ENCODE results near the gene NDRG3.
"Not testable (repeated sequence)": the region's sequence is repeated elsewhere in the genome, so short reads cannot be mapped to it uniquely, and the experiment has no call there.

The NDRG3 gene

GRCh38 chr20:36638876-36639400, 107.0 kb downstream of the NDRG3 start:
- H3K9me3 ChIP-seq (replicated peaks; ENCODE audit: low read length); H3K27me3 ChIP-seq (ENCODE audit: control insufficient read depth, insufficient read depth, low read length); H3K4me3 ChIP-seq (ENCODE audit: low read length); H3K4me1 ChIP-seq (ENCODE audit: control insufficient read depth, insufficient read depth, low read length); H3K4me2 ChIP-seq (ENCODE audit: low read length); H3K36me3 ChIP-seq (ENCODE audit: insufficient read depth, low read length); H3K9ac ChIP-seq (ENCODE audit: low read depth, low read length): not testable (repeated sequence)

- no peaks in the 10 kb centered on the region for H3K9me3 ChIP-seq (replicated peaks; ENCODE audit: low read length)
- H3K4me2 ChIP-seq (ENCODE audit: low read length), result no peak overlapping the region
- no peaks in the 10 kb centered on the region for H3K4me1 ChIP-seq (ENCODE audit: control insufficient read depth, insufficient read depth, low read length)
- H3K27me3 ChIP-seq (ENCODE audit: control insufficient read depth, insufficient read depth, low read length), result peaks cover 6% of the 10 kb centered on the region
- no peak overlapping the region for H3K9ac ChIP-seq (ENCODE audit: low read depth, low read length)
- H3K4me3 ChIP-seq (ENCODE audit: low read length), result no peak overlapping the region
- H3K36me3 ChIP-seq (ENCODE audit: insufficient read depth, low read length), result no peaks in the 10 kb centered on the region
Observed at GRCh38 chr20:36634342-36634741, 111.5 kb downstream of the NDRG3 start.

GRCh38 chr20:36633285-36633772, 112.6 kb downstream of the NDRG3 start:
- Histone ChIP-seq H3K9me3 (replicated peaks; ENCODE audit: low read length) (no peaks in the 10 kb centered on the region), H3K9ac (ENCODE audit: low read depth, low read length) (no peak overlapping the region), H3K4me1 (ENCODE audit: control insufficient read depth, insufficient read depth, low read length) (no peaks in the 10 kb centered on the region), H3K4me2 (ENCODE audit: low read length) (no peak overlapping the region), H3K27me3 (ENCODE audit: control insufficient read depth, insufficient read depth, low read length) (peaks cover 6% of the 10 kb centered on the region), H3K36me3 (ENCODE audit: insufficient read depth, low read length) (no peaks in the 10 kb centered on the region), H3K4me3 (ENCODE audit: low read length) (no peak overlapping the region)

- no peak overlapping the region for H3K4me2 ChIP-seq (ENCODE audit: low read length)
- H3K9me3 ChIP-seq (replicated peaks; ENCODE audit: low read length), result no peaks in the 10 kb centered on the region
- no peak overlapping the region for H3K9ac ChIP-seq (ENCODE audit: low read depth, low read length)
- H3K36me3 ChIP-seq (ENCODE audit: insufficient read depth, low read length), result no peaks in the 10 kb centered on the region
- no peak overlapping the region for H3K4me3 ChIP-seq (ENCODE audit: low read length)
- H3K4me1 ChIP-seq (ENCODE audit: control insufficient read depth, insufficient read depth, low read length), result no peaks in the 10 kb centered on the region
- peaks cover 6% of the 10 kb centered on the region for H3K27me3 ChIP-seq (ENCODE audit: control insufficient read depth, insufficient read depth, low read length)
Observed at GRCh38 chr20:36632487-36633284, 113.2 kb downstream of the NDRG3 start.

GRCh38 chr20:36632147-36632486, 113.8 kb downstream of the NDRG3 start:
- Histone ChIP-seq H3K4me1 (ENCODE audit: control insufficient read depth, insufficient read depth, low read length) (no peaks in the 10 kb centered on the region), H3K27me3 (ENCODE audit: control insufficient read depth, insufficient read depth, low read length) (peaks cover 6% of the 10 kb centered on the region), H3K4me2 (ENCODE audit: low read length) (no peak overlapping the region), H3K9ac (ENCODE audit: low read depth, low read length) (no peak overlapping the region), H3K4me3 (ENCODE audit: low read length) (no peak overlapping the region), H3K9me3 (replicated peaks; ENCODE audit: low read length) (no peaks in the 10 kb centered on the region), H3K36me3 (ENCODE audit: insufficient read depth, low read length) (no peaks in the 10 kb centered on the region)

- no peaks in the 10 kb centered on the region for H3K4me1 ChIP-seq (ENCODE audit: control insufficient read depth, insufficient read depth, low read length)
- no peak overlapping the region for H3K9ac ChIP-seq (ENCODE audit: low read depth, low read length)
- no peak overlapping the region for H3K4me3 ChIP-seq (ENCODE audit: low read length)
- H3K36me3 ChIP-seq (ENCODE audit: insufficient read depth, low read length), result no peaks in the 10 kb centered on the region
- H3K27me3 ChIP-seq (ENCODE audit: control insufficient read depth, insufficient read depth, low read length), result peaks cover 6% of the 10 kb centered on the region
- no peaks in the 10 kb centered on the region for H3K9me3 ChIP-seq (replicated peaks; ENCODE audit: low read length)
- H3K4me2 ChIP-seq (ENCODE audit: low read length), result no peak overlapping the region
Observed at GRCh38 chr20:36631646-36632045, 114.2 kb downstream of the NDRG3 start.

GRCh38 chr20:36629719-36630681, 115.9 kb downstream of the NDRG3 start:
- H3K27me3 ChIP-seq (ENCODE audit: control insufficient read depth, insufficient read depth, low read length), result peaks cover 6% of the 10 kb centered on the region
- no peaks in the 10 kb centered on the region for H3K36me3 ChIP-seq (ENCODE audit: insufficient read depth, low read length)
- no peak overlapping the region for H3K4me3 ChIP-seq (ENCODE audit: low read length)
- H3K4me2 ChIP-seq (ENCODE audit: low read length), result no peak overlapping the region
- no peaks in the 10 kb centered on the region for H3K4me1 ChIP-seq (ENCODE audit: control insufficient read depth, insufficient read depth, low read length)
- H3K9ac ChIP-seq (ENCODE audit: low read depth, low read length), result no peak overlapping the region
- H3K9me3 ChIP-seq (replicated peaks; ENCODE audit: low read length), result no peaks in the 10 kb centered on the region

GRCh38 chr20:36628076-36628475, 117.8 kb downstream of the NDRG3 start:
- no peak overlapping the region for H3K4me2 ChIP-seq (ENCODE audit: low read length)
- H3K9ac ChIP-seq (ENCODE audit: low read depth, low read length), result no peak overlapping the region
- no peaks in the 10 kb centered on the region for H3K27me3 ChIP-seq (ENCODE audit: control insufficient read depth, insufficient read depth, low read length)
- no peaks in the 10 kb centered on the region for H3K36me3 ChIP-seq (ENCODE audit: insufficient read depth, low read length)
- H3K4me1 ChIP-seq (ENCODE audit: control insufficient read depth, insufficient read depth, low read length), result no peaks in the 10 kb centered on the region
- no peak overlapping the region for H3K4me3 ChIP-seq (ENCODE audit: low read length)
- no peaks in the 10 kb centered on the region for H3K9me3 ChIP-seq (replicated peaks; ENCODE audit: low read length)

- no peak overlapping the region for H3K9ac ChIP-seq (ENCODE audit: low read depth, low read length)
- no peaks in the 10 kb centered on the region for H3K9me3 ChIP-seq (replicated peaks; ENCODE audit: low read length)
- H3K4me2 ChIP-seq (ENCODE audit: low read length), result no peak overlapping the region
- H3K4me1 ChIP-seq (ENCODE audit: control insufficient read depth, insufficient read depth, low read length), result no peaks in the 10 kb centered on the region
- H3K36me3 ChIP-seq (ENCODE audit: insufficient read depth, low read length), result no peaks in the 10 kb centered on the region
- H3K27me3 ChIP-seq (ENCODE audit: control insufficient read depth, insufficient read depth, low read length), result no peaks in the 10 kb centered on the region
- no peak overlapping the region for H3K4me3 ChIP-seq (ENCODE audit: low read length)
Observed at GRCh38 chr20:36624944-36625324, 121.0 kb downstream of the NDRG3 start.

GRCh38 chr20:36624068-36624943, 121.6 kb downstream of the NDRG3 start:
- Histone ChIP-seq H3K27me3 (ENCODE audit: control insufficient read depth, insufficient read depth, low read length) (no peaks in the 10 kb centered on the region), H3K9ac (ENCODE audit: low read depth, low read length) (no peak overlapping the region), H3K4me3 (ENCODE audit: low read length) (no peak overlapping the region), H3K4me1 (ENCODE audit: control insufficient read depth, insufficient read depth, low read length) (no peaks in the 10 kb centered on the region), H3K4me2 (ENCODE audit: low read length) (no peak overlapping the region), H3K36me3 (ENCODE audit: insufficient read depth, low read length) (no peaks in the 10 kb centered on the region), H3K9me3 (replicated peaks; ENCODE audit: low read length) (no peaks in the 10 kb centered on the region)

GRCh38 chr20:36623444-36623843, 122.4 kb downstream of the NDRG3 start:
- H3K4me3 ChIP-seq (ENCODE audit: low read length), result no peak overlapping the region
- no peaks in the 10 kb centered on the region for H3K27me3 ChIP-seq (ENCODE audit: control insufficient read depth, insufficient read depth, low read length)
- H3K4me2 ChIP-seq (ENCODE audit: low read length), result no peak overlapping the region
- no peaks in the 10 kb centered on the region for H3K36me3 ChIP-seq (ENCODE audit: insufficient read depth, low read length)
- no peaks in the 10 kb centered on the region for H3K9me3 ChIP-seq (replicated peaks; ENCODE audit: low read length)
- H3K4me1 ChIP-seq (ENCODE audit: control insufficient read depth, insufficient read depth, low read length), result no peaks in the 10 kb centered on the region
- no peak overlapping the region for H3K9ac ChIP-seq (ENCODE audit: low read depth, low read length)
